ENCODE data around the gene CCK. TPM values are rescaled to one million over a fixed set of nuclear protein-coding genes. Genes with fewer than 3 reads are reported as not detected.

Gene CCK
- total and polyA plus RNA-seq, 10 donors: not detected

DNA sequence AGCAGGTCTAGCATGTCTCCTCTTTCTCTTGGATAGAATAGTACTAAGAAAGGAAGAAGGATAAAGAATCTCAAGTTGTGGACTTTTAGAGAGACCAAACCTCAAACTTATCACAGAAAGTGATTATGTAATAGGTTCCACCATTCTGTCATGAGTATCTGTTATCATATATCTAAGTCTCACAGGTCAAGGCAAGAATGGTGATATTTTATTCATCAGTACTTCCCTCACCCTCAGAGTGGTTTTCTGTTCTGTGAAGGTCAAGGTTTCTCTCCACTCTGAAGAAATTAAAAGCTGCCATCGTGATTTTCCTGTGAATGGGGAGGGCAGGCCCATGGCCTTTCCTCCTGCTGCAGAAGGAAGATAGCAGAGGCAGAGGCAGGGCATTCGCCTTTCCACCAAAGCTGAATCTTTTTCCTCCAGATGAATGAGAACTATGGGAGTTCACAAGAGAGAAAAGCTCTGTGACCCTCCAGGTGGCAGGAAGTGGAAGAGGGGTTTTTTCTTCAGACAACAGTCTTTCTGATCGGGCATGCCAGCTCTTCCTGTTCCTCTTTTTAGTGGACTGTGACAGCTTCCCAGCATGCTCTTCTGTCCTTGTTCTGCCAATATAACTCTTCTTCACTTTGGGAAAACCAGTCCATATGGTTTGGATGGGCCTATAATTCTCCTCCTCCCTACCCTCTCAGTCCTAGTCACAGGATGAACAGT is 37.1 kb upstream of the CCK start:
- H3K27ac ChIP-seq: peak overlapping the region in 5 of 8 donors; percentile 8 to 63 (median 39)
- 3 to 23% (median 8%) methylated on average over 3 of the region's 3 CpGs for WGBS, 5 donors
- no peaks in the 10 kb centered on the region for H3K27me3 ChIP-seq (replicated peaks in 1 of 7)
- no peaks in the 10 kb centered on the region for H3K36me3 ChIP-seq
- DNase-seq: no peak
- intact Hi-C loops (cut with DNase I; ENCODE audit: low total_unique reads): no loop called here
- peaks cover 0 to 15% (median 4%) of the 10 kb centered on the region in 6 donors for H3K4me1 ChIP-seq
- TF ChIP-seq POLR2A (IDR thresholded peaks at IDR 0.05) (no peak), POLR2AphosphoS5 (IDR thresholded peaks at IDR 0.05) (no peak)
- TF ChIP-seq, protein P1, sequence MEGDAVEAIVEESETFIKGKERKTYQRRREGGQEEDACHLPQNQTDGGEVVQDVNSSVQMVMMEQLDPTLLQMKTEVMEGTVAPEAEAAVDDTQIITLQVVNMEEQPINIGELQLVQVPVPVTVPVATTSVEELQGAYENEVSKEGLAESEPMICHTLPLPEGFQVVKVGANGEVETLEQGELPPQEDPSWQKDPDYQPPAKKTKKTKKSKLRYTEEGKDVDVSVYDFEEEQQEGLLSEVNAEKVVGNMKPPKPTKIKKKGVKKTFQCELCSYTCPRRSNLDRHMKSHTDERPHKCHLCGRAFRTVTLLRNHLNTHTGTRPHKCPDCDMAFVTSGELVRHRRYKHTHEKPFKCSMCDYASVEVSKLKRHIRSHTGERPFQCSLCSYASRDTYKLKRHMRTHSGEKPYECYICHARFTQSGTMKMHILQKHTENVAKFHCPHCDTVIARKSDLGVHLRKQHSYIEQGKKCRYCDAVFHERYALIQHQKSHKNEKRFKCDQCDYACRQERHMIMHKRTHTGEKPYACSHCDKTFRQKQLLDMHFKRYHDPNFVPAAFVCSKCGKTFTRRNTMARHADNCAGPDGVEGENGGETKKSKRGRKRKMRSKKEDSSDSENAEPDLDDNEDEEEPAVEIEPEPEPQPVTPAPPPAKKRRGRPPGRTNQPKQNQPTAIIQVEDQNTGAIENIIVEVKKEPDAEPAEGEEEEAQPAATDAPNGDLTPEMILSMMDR (IDR thresholded peaks at IDR 0.05 in 8 of 11, conservative IDR thresholded peaks at IDR 0.05 in 3 of 11): no peak
- H3K4me3 ChIP-seq: no peak overlapping the region
- no peaks in the 10 kb centered on the region for H3K9me3 ChIP-seq

DNA sequence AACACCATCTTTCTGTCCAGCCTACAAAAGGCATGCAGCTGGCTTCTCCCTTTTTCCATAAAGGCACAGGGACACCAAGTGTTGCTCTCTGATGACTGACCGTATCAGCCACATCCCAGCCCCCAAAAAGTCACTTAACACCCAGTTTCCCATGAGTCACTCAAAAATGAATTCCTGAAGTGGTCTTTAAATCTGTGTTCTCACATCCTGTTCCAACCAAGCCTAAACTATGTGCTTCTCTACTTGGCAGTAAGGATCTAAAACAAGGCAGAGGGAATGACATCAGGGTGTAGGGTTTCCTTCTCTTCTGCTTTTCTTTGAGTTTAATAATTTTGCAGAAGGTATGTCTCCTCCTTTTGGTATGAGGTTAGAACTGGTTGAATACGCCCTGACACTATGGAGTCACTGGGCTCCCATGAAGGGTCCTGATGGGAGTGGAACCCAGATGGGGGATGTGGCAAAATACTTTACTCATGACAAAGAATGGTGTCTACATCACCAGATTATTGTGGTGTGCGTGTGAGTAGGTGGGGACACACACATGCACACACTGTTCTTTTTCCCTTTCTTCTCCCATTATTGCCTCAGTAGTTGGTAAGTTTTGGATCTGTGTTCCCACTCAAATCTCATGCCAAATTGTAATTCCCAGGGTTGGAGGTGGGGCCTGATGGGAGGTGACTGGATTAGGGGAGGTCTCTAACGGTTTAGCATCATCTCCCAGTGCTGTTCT is 35.6 kb upstream of the CCK start:
- Histone ChIP-seq H3K27ac (no peak overlapping the region), H3K4me1 (peaks cover 0 to 15% (median 4%) of the 10 kb centered on the region in 6 donors), H3K4me3 (no peak overlapping the region), H3K9me3 (no peaks in the 10 kb centered on the region), H3K36me3 (no peaks in the 10 kb centered on the region), H3K27me3 (replicated peaks in 1 of 7) (no peaks in the 10 kb centered on the region)
- TF ChIP-seq POLR2AphosphoS5 (IDR thresholded peaks at IDR 0.05) (no peak), POLR2A (IDR thresholded peaks at IDR 0.05) (no peak)
- TF ChIP-seq, protein P1 (IDR thresholded peaks at IDR 0.05 in 8 of 11, conservative IDR thresholded peaks at IDR 0.05 in 3 of 11): no peak
- intact Hi-C loops (cut with DNase I; ENCODE audit: low total_unique reads): no loop called here
- no peak for DNase-seq
- WGBS, 5 donors: 60 to 74% (median 67%) methylated on average over 4 of the region's 4 CpGs

DNA sequence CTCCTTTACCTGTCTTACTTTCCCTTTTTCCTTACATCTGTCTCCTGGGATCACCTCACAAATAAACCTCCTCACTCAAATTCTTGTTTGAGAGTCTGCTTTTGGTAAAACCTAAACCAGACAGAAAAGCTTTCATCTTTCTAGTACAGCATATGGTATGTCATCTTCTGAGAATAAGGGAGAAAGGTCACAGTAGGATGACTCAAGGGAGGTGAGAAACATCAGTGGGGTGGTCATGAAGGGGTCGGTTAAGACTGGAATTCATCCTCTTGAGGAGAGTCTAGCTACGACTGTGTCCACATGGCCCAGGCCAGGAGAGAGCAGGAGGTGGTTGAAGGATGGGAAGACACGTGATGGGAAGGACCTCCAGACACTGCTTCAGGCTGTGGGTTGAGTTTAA is 34.8 kb upstream of the CCK start:
- DNase-seq: no peak
- no peak overlapping the region for H3K4me3 ChIP-seq
- no peaks in the 10 kb centered on the region for H3K36me3 ChIP-seq
- WGBS, 5 donors: 70 to 78% (median 75%) methylated on average over 3 of the region's 3 CpGs
- TF ChIP-seq, protein P1 (IDR thresholded peaks at IDR 0.05 in 8 of 11, conservative IDR thresholded peaks at IDR 0.05 in 3 of 11): no peak
- no peaks in the 10 kb centered on the region for H3K27me3 ChIP-seq (replicated peaks in 1 of 7)
- H3K9me3 ChIP-seq: no peaks in the 10 kb centered on the region
- H3K27ac ChIP-seq: no peak overlapping the region
- H3K4me1 ChIP-seq: peaks cover 0 to 15% (median 4%) of the 10 kb centered on the region in 6 donors
- intact Hi-C loops (cut with DNase I; ENCODE audit: low total_unique reads): no loop called here

DNA sequence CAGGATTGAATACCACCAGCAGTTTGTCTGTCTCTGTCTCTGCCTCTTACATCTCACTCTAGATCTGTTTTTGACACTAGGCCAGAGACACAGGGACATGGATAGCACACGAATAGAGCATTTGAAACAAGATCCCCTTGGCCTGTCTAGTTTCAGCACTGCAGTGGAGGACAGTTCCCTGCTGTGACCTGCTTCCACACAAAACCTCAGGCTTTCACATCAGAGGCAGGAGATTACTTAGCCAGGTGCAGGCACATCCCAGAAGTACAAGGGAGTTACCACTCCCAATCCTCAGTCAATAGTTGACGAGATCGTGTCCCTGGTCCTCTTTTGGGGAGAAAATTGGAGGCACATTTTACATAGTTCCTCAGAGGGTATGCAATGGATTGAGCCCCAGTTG is 34.0 kb upstream of the CCK start:
- peaks cover 0 to 15% (median 4%) of the 10 kb centered on the region in 6 donors for H3K4me1 ChIP-seq
- no peak overlapping the region for H3K27ac ChIP-seq
- no peaks in the 10 kb centered on the region for H3K9me3 ChIP-seq
- 41 to 64% (median 56%) methylated on average over 3 of the region's 3 CpGs for WGBS, 5 donors
- no peak overlapping the region for H3K4me3 ChIP-seq
- TF ChIP-seq POLR2A (IDR thresholded peaks at IDR 0.05) (no peak), POLR2AphosphoS5 (IDR thresholded peaks at IDR 0.05) (no peak)
- TF ChIP-seq, protein P1 (IDR thresholded peaks at IDR 0.05 in 8 of 11, conservative IDR thresholded peaks at IDR 0.05 in 3 of 11): no peak
- no peaks in the 10 kb centered on the region for H3K27me3 ChIP-seq (replicated peaks in 1 of 7)
- no peaks in the 10 kb centered on the region for H3K36me3 ChIP-seq
- DNase-seq: no peak
- intact Hi-C loops (cut with DNase I; ENCODE audit: low total_unique reads): no loop called here

All from spleen (tissue), 11 donors.